ENCODE measurements around the gene TMC7.
"Not testable (repeated sequence)": the region's sequence is repeated elsewhere in the genome, so short reads cannot be mapped to it uniquely, and the experiment has no call there.

DNA sequence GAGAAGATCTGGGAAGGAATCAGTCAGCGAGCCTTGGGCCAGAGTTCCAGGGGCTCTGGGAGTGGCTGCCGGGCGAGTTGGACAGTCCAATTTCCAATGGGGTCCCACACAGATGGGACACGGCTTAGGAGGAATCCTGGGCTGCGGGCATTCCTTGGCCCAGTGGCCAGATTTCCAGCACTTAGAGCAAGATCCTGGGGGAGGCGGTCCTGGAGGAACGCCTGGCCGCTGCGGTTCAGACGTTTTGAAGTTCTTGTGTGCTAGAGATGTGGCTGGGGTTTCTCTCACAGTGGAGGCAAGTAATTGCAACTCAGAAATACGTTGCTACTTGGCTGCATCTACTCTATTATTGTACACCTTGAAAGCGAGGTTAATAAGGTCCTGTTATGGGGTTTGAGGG, 11.7 kb downstream of the TMC7 start:
- TF ChIP-seq, protein P1, sequence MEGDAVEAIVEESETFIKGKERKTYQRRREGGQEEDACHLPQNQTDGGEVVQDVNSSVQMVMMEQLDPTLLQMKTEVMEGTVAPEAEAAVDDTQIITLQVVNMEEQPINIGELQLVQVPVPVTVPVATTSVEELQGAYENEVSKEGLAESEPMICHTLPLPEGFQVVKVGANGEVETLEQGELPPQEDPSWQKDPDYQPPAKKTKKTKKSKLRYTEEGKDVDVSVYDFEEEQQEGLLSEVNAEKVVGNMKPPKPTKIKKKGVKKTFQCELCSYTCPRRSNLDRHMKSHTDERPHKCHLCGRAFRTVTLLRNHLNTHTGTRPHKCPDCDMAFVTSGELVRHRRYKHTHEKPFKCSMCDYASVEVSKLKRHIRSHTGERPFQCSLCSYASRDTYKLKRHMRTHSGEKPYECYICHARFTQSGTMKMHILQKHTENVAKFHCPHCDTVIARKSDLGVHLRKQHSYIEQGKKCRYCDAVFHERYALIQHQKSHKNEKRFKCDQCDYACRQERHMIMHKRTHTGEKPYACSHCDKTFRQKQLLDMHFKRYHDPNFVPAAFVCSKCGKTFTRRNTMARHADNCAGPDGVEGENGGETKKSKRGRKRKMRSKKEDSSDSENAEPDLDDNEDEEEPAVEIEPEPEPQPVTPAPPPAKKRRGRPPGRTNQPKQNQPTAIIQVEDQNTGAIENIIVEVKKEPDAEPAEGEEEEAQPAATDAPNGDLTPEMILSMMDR (conservative IDR thresholded peaks at IDR 0.05): not testable (repeated sequence)
- not testable (repeated sequence) for TF ChIP-seq ZFX (IDR thresholded peaks at IDR 0.05)
